NB4 (cell line): ENCODE measurements around the gene CHST9.

Experiments
- CTCF ChIP-seq: IDR thresholded peaks from one replicate; pipeline ENCODE4 v1.5.1; 2012; ENCODE audit warnings: low read depth, low read length
- MAX ChIP-seq: IDR thresholded peaks from 2 replicates; pipeline ENCODE4 v1.6.1; 2011; ENCODE audit warnings: low read depth, low read length
- POLR2A ChIP-seq: IDR thresholded peaks from 2 replicates; pipeline ENCODE4 v1.6.1; 2011; ENCODE audit warnings: mild to moderate bottlenecking; ENCODE audit not compliant: insufficient read length; ENCODE audit errors: extremely low read depth

- no peak for TF ChIP-seq POLR2A
- no peak for TF ChIP-seq MAX
- no peak for TF ChIP-seq CTCF
Observed at GRCh38 chr18:27022477-27022876, 162.6 kb downstream of the CHST9 start.
